CD14-positive monocyte (primary cell): ENCODE measurements around the gene PPP2R3B. TPM values are rescaled to one million over a fixed set of nuclear protein-coding genes. Genes with fewer than 3 reads are reported as not detected.
"Not testable (repeated sequence)": the region's sequence is repeated elsewhere in the genome, so short reads cannot be mapped to it uniquely, and the experiment has no call there.

Source experiments
- DNase-seq, 3 donors: peaks; one replicate each; pipeline ENCODE4 v3.0.0-alpha.2; 2011 to 2022
- H2AFZ ChIP-seq: 2 replicates; pipeline ENCODE4 v1.6.0; 2012; ENCODE audit warnings: mild to moderate bottlenecking, low read depth, low read length, inconsistent platforms; ENCODE audit not compliant: insufficient read depth, poor library complexity, severe bottlenecking
- H3K27ac ChIP-seq, 2 donors: 1 replicate in 1 of 2; 2 replicates in 1 of 2; pipeline ENCODE4 v1.5.1; 2012 to 2013; ENCODE audit warnings: low read length in 2 of 2, control low read depth in 1 of 2, inconsistent platforms in 1 of 2, low read depth in 1 of 2, mild to moderate bottlenecking in 1 of 2
- H3K27me3 ChIP-seq, 2 donors: one replicate each; pipeline versions ENCODE4 v1.6.0 to v1.6.1; 2011 to 2013; ENCODE audit warnings: low read length in 2 of 2; ENCODE audit not compliant: control insufficient read depth in 2 of 2, insufficient read depth in 2 of 2
- H3K36me3 ChIP-seq, 2 donors: replicated peaks in 1 of 2; 1 replicate in 1 of 2; 2 replicates in 1 of 2; pipeline versions ENCODE4 v1.5.1 to v1.6.1; 2012 to 2013; ENCODE audit warnings: low read length in 2 of 2, control low read depth in 1 of 2, inconsistent platforms in 1 of 2, mild to moderate bottlenecking in 1 of 2; ENCODE audit not compliant: insufficient read depth in 2 of 2, control insufficient read depth in 1 of 2
- H3K4me1 ChIP-seq, 2 donors: 1 replicate in 1 of 2; 2 replicates in 1 of 2; pipeline versions ENCODE4 v1.5.1 to v1.6.1; 2012 to 2013; ENCODE audit warnings: low read length in 2 of 2, control low read depth in 1 of 2, inconsistent platforms in 1 of 2, mild to moderate bottlenecking in 1 of 2, moderate library complexity in 1 of 2; ENCODE audit not compliant: insufficient read depth in 2 of 2, control insufficient read depth in 1 of 2
- H3K4me2 ChIP-seq: replicated peaks from 2 replicates; pipeline ENCODE3; 2012; ENCODE audit warnings: low read length, moderate library complexity, mild to moderate bottlenecking; ENCODE audit not compliant: poor library complexity, severe bottlenecking; ENCODE audit errors: extremely low read depth
- H3K4me3 ChIP-seq, 3 experiments: fragments of 200-600 bp in 1 of 3; sonication (generic) in 1 of 3; replicated peaks in 1 of 3; 1 replicate in 2 of 3; 2 replicates in 1 of 3; pipeline ENCODE4 v1.5.1; 2011 to 2013; ENCODE audit warnings: low read length in 3 of 3, mild to moderate bottlenecking in 3 of 3, control low read depth in 2 of 3, low read depth in 2 of 3, inconsistent platforms in 1 of 3, moderate library complexity in 1 of 3
- H3K79me2 ChIP-seq: 2 replicates; pipeline ENCODE4 v1.6.0; 2012; ENCODE audit warnings: mild to moderate bottlenecking, control low read depth, inconsistent platforms, low read length, moderate library complexity; ENCODE audit not compliant: insufficient read depth
- H3K9ac ChIP-seq: 2 replicates; pipeline ENCODE4 v1.6.0; 2017; ENCODE audit warnings: low read length, mild to moderate bottlenecking; ENCODE audit not compliant: insufficient read depth, poor library complexity, severe bottlenecking
- H3K9me3 ChIP-seq, 2 donors: replicated peaks in 1 of 2; 1 replicate in 1 of 2; 2 replicates in 1 of 2; pipeline versions ENCODE4 v1.5.1 to v1.6.1; 2012 to 2013; ENCODE audit warnings: low read length in 2 of 2, control low read depth in 1 of 2; ENCODE audit not compliant: control insufficient read depth in 1 of 2, insufficient read depth in 1 of 2
- H4K20me1 ChIP-seq: 2 replicates; pipeline ENCODE4 v1.6.0; 2012; ENCODE audit warnings: mild to moderate bottlenecking, low read length, control low read depth, moderate library complexity; ENCODE audit not compliant: insufficient read depth
- H3K27ac Mint-ChIP-seq, 7 donors: one replicate each; pipeline ENCODE4 v1.8.0; 2020; ENCODE audit warnings: mild to moderate bottlenecking in 7 of 7, mixed read lengths in 7 of 7, moderate library complexity in 6 of 7, inconsistent platforms in 2 of 7
- H3K27me3 Mint-ChIP-seq, 3 donors: one replicate each; pipeline ENCODE4 v1.8.0; 2021 to 2022; ENCODE audit warnings: low read depth in 3 of 3, mild to moderate bottlenecking in 3 of 3, mixed read lengths in 3 of 3, moderate library complexity in 3 of 3, inconsistent platforms in 1 of 3
- H3K36me3 Mint-ChIP-seq, 2 donors: one replicate each; pipeline ENCODE4 v1.8.0; 2020; ENCODE audit warnings: mixed read lengths in 2 of 2, inconsistent platforms in 1 of 2, mild to moderate bottlenecking in 1 of 2
- H3K4me1 Mint-ChIP-seq: one replicate; pipeline ENCODE4 v1.8.0; 2020; ENCODE audit warnings: mild to moderate bottlenecking, mixed read lengths
- H3K4me3 Mint-ChIP-seq, 2 donors: one replicate each; pipeline ENCODE4 v1.8.0; 2020; ENCODE audit warnings: mild to moderate bottlenecking in 2 of 2, mixed read lengths in 2 of 2, moderate library complexity in 1 of 2
- H3K9me3 Mint-ChIP-seq, 7 donors: one replicate each; pipeline ENCODE4 v1.8.0; 2020 to 2022; ENCODE audit warnings: mixed read lengths in 7 of 7, mild to moderate bottlenecking in 6 of 7, moderate library complexity in 6 of 7, inconsistent platforms in 2 of 7
- WGBS: methylation state at CpG from one replicate; pipeline ENCODE4 v1.1.5; 2013; ENCODE audit warnings: missing lambda C conversion rate; ENCODE audit not compliant: insufficient coverage; 5-methylcytosine and 5-hydroxymethylcytosine counted together
- intact Hi-C, 2 donors: fragments of 100-400 bp; cut with micrococcal nuclease; formaldehyde crosslinking; loops; one replicate each; pipeline versions ENCODE4 v1.15.0 to v1.15.1; 2023
- polyA plus RNA-seq, 3 donors: library from polyadenylated mRNA; depleted of rRNA in 1 of 3; unstranded in 2 of 3; stranded (reverse) in 1 of 3; fragments of 300-500 nt in 2 of 3; fragments of >200 nt in 1 of 3; fragmentation: Illumina TruSeq in 2 of 3; gene quantifications; 1 replicate in 2 of 3; 2 replicates in 1 of 3; pipeline ENCODE4 v1.2.3, GENCODE V29; 2012 to 2021
- TF ChIP-seq, protein P1 (sequence below): fragments of 200-600 bp; IDR thresholded peaks from one replicate; pipeline ENCODE4 v1.8.0; 2022; ENCODE audit warnings: antibody characterized with exemption, mild to moderate bottlenecking

Gene PPP2R3B
- polyA plus RNA-seq, 3 donors, result 2.1 to 9.0 (median 2.3) TPM

DNA sequence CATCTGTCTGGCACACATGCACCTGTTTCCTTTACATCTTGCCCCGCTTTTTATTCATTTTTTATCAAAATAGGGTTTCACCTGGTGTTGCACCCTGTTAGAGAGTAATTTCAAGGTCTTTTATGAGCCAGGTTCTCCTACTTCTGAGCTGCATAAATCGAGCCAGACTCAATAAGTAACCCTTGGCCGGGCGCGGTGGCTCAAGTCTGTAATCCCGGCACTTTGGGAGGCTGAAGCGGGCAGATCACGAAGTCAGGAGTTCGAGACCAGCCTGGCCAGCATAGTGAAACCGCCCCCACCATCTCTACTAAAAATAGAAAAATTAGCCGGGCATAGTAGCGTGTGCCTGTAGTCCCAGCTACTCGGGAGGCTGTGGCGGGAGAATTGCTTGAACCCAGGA, 1.0 kb upstream of the PPP2R3B start:
- intact Hi-C loops, result loop anchor here in 1 of 2 donors (5.0 kb wide), 1 partner anchor 65 kb away; no protein-coding TSS in a partner anchor
- H3K4me3 ChIP-seq, result peak overlapping the region; percentile 52 to 89 (median 75)
- DNase-seq, result no peak
- Mint-ChIP-seq H3K4me1 (peaks cover 4% of the 10 kb centered on the region), H3K4me3 (peak overlapping the region; percentile 82 to 94), H3K36me3 (no peaks in the 10 kb centered on the region), H3K27ac (peak overlapping the region in 4 of 7 donors; percentile 18 to 95 (median 94)), H3K9me3 (no peaks in the 10 kb centered on the region), H3K27me3 (peaks cover 0 to 2% (median 0%) of the 10 kb centered on the region in 3 donors)
- peak overlapping the region in 1 of 2 donors; percentile 99 for H3K27ac ChIP-seq
- H3K4me1 ChIP-seq, result peaks cover 10 to 11% of the 10 kb centered on the region in 2 donors
- H4K20me1 ChIP-seq, result no peaks in the 10 kb centered on the region
- peaks cover 7% of the 10 kb centered on the region for H3K79me2 ChIP-seq
- TF ChIP-seq, protein P1, sequence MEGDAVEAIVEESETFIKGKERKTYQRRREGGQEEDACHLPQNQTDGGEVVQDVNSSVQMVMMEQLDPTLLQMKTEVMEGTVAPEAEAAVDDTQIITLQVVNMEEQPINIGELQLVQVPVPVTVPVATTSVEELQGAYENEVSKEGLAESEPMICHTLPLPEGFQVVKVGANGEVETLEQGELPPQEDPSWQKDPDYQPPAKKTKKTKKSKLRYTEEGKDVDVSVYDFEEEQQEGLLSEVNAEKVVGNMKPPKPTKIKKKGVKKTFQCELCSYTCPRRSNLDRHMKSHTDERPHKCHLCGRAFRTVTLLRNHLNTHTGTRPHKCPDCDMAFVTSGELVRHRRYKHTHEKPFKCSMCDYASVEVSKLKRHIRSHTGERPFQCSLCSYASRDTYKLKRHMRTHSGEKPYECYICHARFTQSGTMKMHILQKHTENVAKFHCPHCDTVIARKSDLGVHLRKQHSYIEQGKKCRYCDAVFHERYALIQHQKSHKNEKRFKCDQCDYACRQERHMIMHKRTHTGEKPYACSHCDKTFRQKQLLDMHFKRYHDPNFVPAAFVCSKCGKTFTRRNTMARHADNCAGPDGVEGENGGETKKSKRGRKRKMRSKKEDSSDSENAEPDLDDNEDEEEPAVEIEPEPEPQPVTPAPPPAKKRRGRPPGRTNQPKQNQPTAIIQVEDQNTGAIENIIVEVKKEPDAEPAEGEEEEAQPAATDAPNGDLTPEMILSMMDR, result no peak
- WGBS, result 75% methylated on average over 4 of the region's 14 CpGs
- H3K4me2 ChIP-seq, result peak overlapping the region; percentile 79
- H3K9me3 ChIP-seq, result no peaks in the 10 kb centered on the region
- H2AFZ ChIP-seq, result peak overlapping the region; percentile 89
- no peaks in the 10 kb centered on the region for H3K27me3 ChIP-seq
- H3K36me3 ChIP-seq, result no peaks in the 10 kb centered on the region
- peak overlapping the region; percentile 98 for H3K9ac ChIP-seq

- peak in 1 of 3 donors; percentile 12 for DNase-seq
- peak overlapping the region in 1 of 2 donors; percentile 99 for H3K27ac ChIP-seq
- Mint-ChIP-seq H3K27me3 (peaks cover 0 to 2% (median 0%) of the 10 kb centered on the region in 3 donors), H3K4me1 (peaks cover 4% of the 10 kb centered on the region), H3K27ac (no peak overlapping the region), H3K36me3 (no peaks in the 10 kb centered on the region), H3K9me3 (no peaks in the 10 kb centered on the region), H3K4me3 (peak overlapping the region; percentile 49 to 51)
- H3K4me1 ChIP-seq, result peaks cover 10 to 11% of the 10 kb centered on the region in 2 donors
- peaks cover 7% of the 10 kb centered on the region for H3K79me2 ChIP-seq
- no peaks in the 10 kb centered on the region for H3K36me3 ChIP-seq
- H4K20me1 ChIP-seq, result no peaks in the 10 kb centered on the region
- no peaks in the 10 kb centered on the region for H3K27me3 ChIP-seq
- H2AFZ ChIP-seq, result peak overlapping the region; percentile 89
- no peaks in the 10 kb centered on the region for H3K9me3 ChIP-seq
- peak overlapping the region; percentile 75 to 89 (median 84) for H3K4me3 ChIP-seq
- TF ChIP-seq, protein P1, result no peak
- H3K9ac ChIP-seq, result peak overlapping the region; percentile 98
- peak overlapping the region; percentile 79 for H3K4me2 ChIP-seq
- intact Hi-C loops, result loop anchor here in 1 of 2 donors (5.0 kb wide), 1 partner anchor 64 kb away; no protein-coding TSS in a partner anchor
- WGBS, result under 1% methylated on average over 56 of the region's 57 CpGs
These were observed 404 bp downstream of the PPP2R3B start for GRCh38 chrX:386239-386767.

GRCh38 chrX:385736-386135, 971 bp downstream of the PPP2R3B start:
- not testable (repeated sequence) for DNase-seq, H3K9ac ChIP-seq, H3K36me3 Mint-ChIP-seq

More at GRCh38 chrX:385736-386135, 971 bp downstream of the PPP2R3B start:
- H3K79me2 ChIP-seq, H4K20me1 ChIP-seq, H3K27me3 ChIP-seq, H3K9me3 ChIP-seq, H3K4me3 Mint-ChIP-seq, H3K27ac ChIP-seq, H3K36me3 ChIP-seq, H3K4me1 Mint-ChIP-seq, H3K9me3 Mint-ChIP-seq, H3K27me3 Mint-ChIP-seq: not testable (repeated sequence)
- Histone ChIP-seq H3K4me2 (peak overlapping the region; percentile 79), H3K4me3 (peak overlapping the region in 1 of 3 experiments; percentile 89), H2AFZ (peak overlapping the region; percentile 89), H3K4me1 (peaks cover 10 to 11% of the 10 kb centered on the region in 2 donors)
- intact Hi-C loops, result loop anchor here (2.0 to 5.0 kb wide), 2 partner anchors 63 to 67 kb away; partner anchors contain the start of gene GTPBP6 (in 1 of the 2)
- 82% methylated on average over 7 of the region's 12 CpGs for WGBS
- peak overlapping the region in 1 of 7 donors; percentile 40 for H3K27ac Mint-ChIP-seq
